CD4-positive, CD25-positive, alpha-beta regulatory T cell (primary cell): Measurements from ENCODE around the gene ARL2BP. TPM values are rescaled to one million over a fixed set of nuclear protein-coding genes. Genes with fewer than 3 reads are reported as not detected.

Source experiments
- ATAC-seq, 2 donors: fragments of 150-1000 bp; cut with Tn5 transposase; one replicate each; pipeline ENCODE4 v1.10.0; 2021; ENCODE audit warnings: low read depth in 2 of 2, moderate number of reproducible peaks in 2 of 2, moderate library complexity in 1 of 2
- DNase-seq, 3 donors: peaks; one replicate each; pipeline versions ENCODE4 v3.0.0 to v3.0.0-alpha.2; 2012 to 2022; ENCODE audit warnings: mixed read lengths in 1 of 3
- H3K27ac ChIP-seq: one replicate; pipeline ENCODE4 v1.7.0; 2013; ENCODE audit warnings: mild to moderate bottlenecking, low read length; ENCODE audit not compliant: insufficient read depth, poor library complexity, severe bottlenecking
- H3K27me3 ChIP-seq: one replicate; pipeline ENCODE4 v1.7.0; 2013; ENCODE audit warnings: low read length; ENCODE audit not compliant: control insufficient read depth, insufficient read depth
- H3K36me3 ChIP-seq: one replicate; pipeline ENCODE4 v1.7.0; 2013; ENCODE audit warnings: mild to moderate bottlenecking, low read length, moderate library complexity; ENCODE audit not compliant: control insufficient read depth, insufficient read depth
- H3K4me1 ChIP-seq: 2 replicates; pipeline ENCODE4 v1.7.0; 2013; ENCODE audit warnings: mild to moderate bottlenecking, low read length; ENCODE audit not compliant: insufficient read depth, control insufficient read depth, poor library complexity, severe bottlenecking
- H3K4me3 ChIP-seq: one replicate; pipeline ENCODE4 v1.7.0; 2013; ENCODE audit warnings: low read depth, mild to moderate bottlenecking, low read length, moderate library complexity
- H3K9me3 ChIP-seq, 2 experiments: 1 replicate in 1 of 2; 2 replicates in 1 of 2; pipeline ENCODE4 v1.7.0; 2013; ENCODE audit warnings: low read length in 2 of 2, mild to moderate bottlenecking in 1 of 2, moderate library complexity in 1 of 2; ENCODE audit not compliant: control insufficient read depth in 2 of 2
- H3K27ac Mint-ChIP-seq, 3 donors: one replicate each; pipeline ENCODE4 v1.8.0; 2020 to 2022; ENCODE audit warnings: mild to moderate bottlenecking in 3 of 3, mixed read lengths in 3 of 3, moderate library complexity in 2 of 3
- H3K27me3 Mint-ChIP-seq: one replicate; pipeline ENCODE4 v1.8.0; 2022; ENCODE audit warnings: mild to moderate bottlenecking, mixed read lengths
- H3K36me3 Mint-ChIP-seq: one replicate; pipeline ENCODE4 v1.8.0; 2020; ENCODE audit warnings: mixed read lengths
- H3K4me1 Mint-ChIP-seq, 4 donors: one replicate each; pipeline ENCODE4 v1.8.0; 2020 to 2022; ENCODE audit warnings: mixed read lengths in 4 of 4, mild to moderate bottlenecking in 1 of 4
- H3K4me3 Mint-ChIP-seq, 4 donors: one replicate each; pipeline ENCODE4 v1.8.0; 2020 to 2022; ENCODE audit warnings: mild to moderate bottlenecking in 4 of 4, mixed read lengths in 4 of 4, moderate library complexity in 3 of 4
- H3K9me3 Mint-ChIP-seq, 7 donors: one replicate each; pipeline ENCODE4 v1.8.0; 2020 to 2022; ENCODE audit warnings: mixed read lengths in 7 of 7, mild to moderate bottlenecking in 3 of 7, moderate library complexity in 2 of 7
- polyA plus RNA-seq, 4 donors: library from polyadenylated mRNA; unstranded; fragments of 300-500 nt; fragmentation: Illumina TruSeq; gene quantifications; one replicate each; pipeline ENCODE4 v1.2.3, GENCODE V29; 2021
- total RNA-seq: library from RNA; stranded (reverse); gene quantifications from one replicate; pipeline ENCODE4 v1.2.3, GENCODE V29; 2022

Gene ARL2BP
- total and polyA plus RNA-seq, 5 donors from 2014 or later = 26.9 to 121 (median 102) TPM

GRCh38 chr16:57204675-57205074, 40.4 kb upstream of the ARL2BP start:
- H3K9me3 ChIP-seq = no peaks in the 10 kb centered on the region
- no peaks in the 10 kb centered on the region for H3K27me3 ChIP-seq
- H3K4me3 Mint-ChIP-seq = no peak overlapping the region
- H3K27ac ChIP-seq = no peak overlapping the region
- no peaks in the 10 kb centered on the region for H3K9me3 Mint-ChIP-seq
- no peaks in the 10 kb centered on the region for H3K27me3 Mint-ChIP-seq
- H3K4me3 ChIP-seq = no peak overlapping the region
- no peaks in the 10 kb centered on the region for H3K4me1 ChIP-seq
- peaks cover 0 to 7% (median 4%) of the 10 kb centered on the region in 4 donors for H3K4me1 Mint-ChIP-seq
- peaks cover 29% of the 10 kb centered on the region for H3K36me3 Mint-ChIP-seq
- DNase-seq = no peak
- no peak for ATAC-seq
- H3K27ac Mint-ChIP-seq = no peak overlapping the region
- peaks cover 42% of the 10 kb centered on the region for H3K36me3 ChIP-seq

- peaks cover 0 to 8% (median 0%) of the 10 kb centered on the region in 4 donors for H3K4me1 Mint-ChIP-seq
- H3K4me1 ChIP-seq = no peaks in the 10 kb centered on the region
- no peak for DNase-seq
- H3K27ac Mint-ChIP-seq = no peak overlapping the region
- H3K36me3 Mint-ChIP-seq = peaks cover 38% of the 10 kb centered on the region
- no peak overlapping the region for H3K27ac ChIP-seq
- no peaks in the 10 kb centered on the region for H3K27me3 ChIP-seq
- H3K4me3 Mint-ChIP-seq = no peak overlapping the region
- H3K36me3 ChIP-seq = peaks cover 67% of the 10 kb centered on the region
- no peaks in the 10 kb centered on the region for H3K9me3 ChIP-seq
- no peak for ATAC-seq
- no peaks in the 10 kb centered on the region for H3K9me3 Mint-ChIP-seq
- no peaks in the 10 kb centered on the region for H3K27me3 Mint-ChIP-seq
- H3K4me3 ChIP-seq = no peak overlapping the region
These were observed 36.1 kb upstream of the ARL2BP start for GRCh38 chr16:57208926-57209325.

GRCh38 chr16:57209780-57210179, 35.3 kb upstream of the ARL2BP start:
- Mint-ChIP-seq H3K4me1 (peaks cover 0 to 8% (median 0%) of the 10 kb centered on the region in 4 donors), H3K36me3 (peaks cover 46% of the 10 kb centered on the region), H3K27me3 (no peaks in the 10 kb centered on the region), H3K9me3 (peaks cover 0 to 5% (median under 1%) of the 10 kb centered on the region in 7 donors), H3K4me3 (no peak overlapping the region), H3K27ac (no peak overlapping the region)
- H3K27me3 ChIP-seq = no peaks in the 10 kb centered on the region
- no peak for DNase-seq
- ATAC-seq = no peak
- H3K36me3 ChIP-seq = peaks cover 69% of the 10 kb centered on the region
- H3K27ac ChIP-seq = no peak overlapping the region
- H3K4me3 ChIP-seq = no peak overlapping the region
- H3K4me1 ChIP-seq = no peaks in the 10 kb centered on the region
- H3K9me3 ChIP-seq = no peaks in the 10 kb centered on the region

GRCh38 chr16:57213462-57213861, 31.6 kb upstream of the ARL2BP start:
- Mint-ChIP-seq H3K27ac (no peak overlapping the region), H3K9me3 (peaks cover 0 to 28% (median 14%) of the 10 kb centered on the region in 7 donors), H3K27me3 (no peaks in the 10 kb centered on the region), H3K4me3 (no peak overlapping the region), H3K36me3 (peaks cover 59% of the 10 kb centered on the region), H3K4me1 (peaks cover 0 to 4% (median 0%) of the 10 kb centered on the region in 4 donors)
- Histone ChIP-seq H3K27me3 (no peaks in the 10 kb centered on the region), H3K36me3 (peaks cover 73% of the 10 kb centered on the region), H3K27ac (no peak overlapping the region), H3K4me3 (no peak overlapping the region), H3K4me1 (no peaks in the 10 kb centered on the region), H3K9me3 (peaks cover 28 to 34% of the 10 kb centered on the region in 2 experiments)
- no peak for DNase-seq
- no peak for ATAC-seq

GRCh38 chr16:57216968-57217367, 28.1 kb upstream of the ARL2BP start:
- peaks cover 0 to 4% (median 1%) of the 10 kb centered on the region in 4 donors for H3K4me1 Mint-ChIP-seq
- ATAC-seq (no peak), DNase-seq (no peak)
- Histone ChIP-seq H3K9me3 (peaks cover 32 to 34% of the 10 kb centered on the region in 2 experiments), H3K4me3 (no peak overlapping the region), H3K4me1 (no peaks in the 10 kb centered on the region), H3K27ac (no peak overlapping the region), H3K27me3 (no peaks in the 10 kb centered on the region), H3K36me3 (peaks cover 88% of the 10 kb centered on the region)
- no peak overlapping the region for H3K27ac Mint-ChIP-seq
- H3K27me3 Mint-ChIP-seq = no peaks in the 10 kb centered on the region
- no peak overlapping the region for H3K4me3 Mint-ChIP-seq
- peaks cover 80% of the 10 kb centered on the region for H3K36me3 Mint-ChIP-seq
- H3K9me3 Mint-ChIP-seq = peaks cover 0 to 34% (median 17%) of the 10 kb centered on the region in 7 donors

GRCh38 chr16:57223057-57223456, 22.0 kb upstream of the ARL2BP start:
- no peak overlapping the region for H3K4me3 Mint-ChIP-seq
- H3K9me3 ChIP-seq = peaks cover 4% of the 10 kb centered on the region in 2 experiments
- peaks cover 0 to 9% (median 3%) of the 10 kb centered on the region in 7 donors for H3K9me3 Mint-ChIP-seq
- DNase-seq (no peak), ATAC-seq (no peak)
- H3K27me3 ChIP-seq = no peaks in the 10 kb centered on the region
- H3K4me1 Mint-ChIP-seq = peaks cover 0 to 2% (median 0%) of the 10 kb centered on the region in 4 donors
- H3K36me3 Mint-ChIP-seq = peaks cover 57% of the 10 kb centered on the region
- peaks cover 83% of the 10 kb centered on the region for H3K36me3 ChIP-seq
- H3K27ac Mint-ChIP-seq = no peak overlapping the region
- no peak overlapping the region for H3K4me3 ChIP-seq
- H3K27me3 Mint-ChIP-seq = no peaks in the 10 kb centered on the region
- H3K4me1 ChIP-seq = no peaks in the 10 kb centered on the region
- no peak overlapping the region for H3K27ac ChIP-seq

GRCh38 chr16:57224651-57225335, 20.3 kb upstream of the ARL2BP start:
- peaks cover 42% of the 10 kb centered on the region for H3K36me3 Mint-ChIP-seq
- H3K9me3 Mint-ChIP-seq = no peaks in the 10 kb centered on the region
- H3K9me3 ChIP-seq = no peaks in the 10 kb centered on the region
- H3K36me3 ChIP-seq = peaks cover 82% of the 10 kb centered on the region
- no peak for DNase-seq
- H3K4me1 Mint-ChIP-seq = no peaks in the 10 kb centered on the region
- H3K27me3 Mint-ChIP-seq = no peaks in the 10 kb centered on the region
- no peak for ATAC-seq
- no peaks in the 10 kb centered on the region for H3K27me3 ChIP-seq
- H3K4me1 ChIP-seq = no peaks in the 10 kb centered on the region
- H3K27ac ChIP-seq = no peak overlapping the region
- no peak overlapping the region for H3K4me3 Mint-ChIP-seq
- H3K4me3 ChIP-seq = no peak overlapping the region
- no peak overlapping the region for H3K27ac Mint-ChIP-seq

GRCh38 chr16:57225978-57226377, 19.1 kb upstream of the ARL2BP start:
- DNase-seq (no peak), ATAC-seq (no peak)
- Histone ChIP-seq H3K4me1 (no peaks in the 10 kb centered on the region), H3K27ac (no peak overlapping the region), H3K27me3 (no peaks in the 10 kb centered on the region), H3K9me3 (no peaks in the 10 kb centered on the region), H3K4me3 (no peak overlapping the region), H3K36me3 (peaks cover 83% of the 10 kb centered on the region)
- Mint-ChIP-seq H3K27me3 (no peaks in the 10 kb centered on the region), H3K4me1 (no peaks in the 10 kb centered on the region), H3K36me3 (peaks cover 39% of the 10 kb centered on the region), H3K4me3 (no peak overlapping the region), H3K27ac (no peak overlapping the region), H3K9me3 (no peaks in the 10 kb centered on the region)
